GDM1 (cell line): ENCODE data around the gene MAFF.
"Not testable (repeated sequence)": the region's sequence is repeated elsewhere in the genome, so short reads cannot be mapped to it uniquely, and the experiment has no call there.

Source experiments
- DNase-seq: peaks from one replicate; lab custom pipeline; 2025; lab: John Stamatoyannopoulos, UW

Gene MAFF

DNA sequence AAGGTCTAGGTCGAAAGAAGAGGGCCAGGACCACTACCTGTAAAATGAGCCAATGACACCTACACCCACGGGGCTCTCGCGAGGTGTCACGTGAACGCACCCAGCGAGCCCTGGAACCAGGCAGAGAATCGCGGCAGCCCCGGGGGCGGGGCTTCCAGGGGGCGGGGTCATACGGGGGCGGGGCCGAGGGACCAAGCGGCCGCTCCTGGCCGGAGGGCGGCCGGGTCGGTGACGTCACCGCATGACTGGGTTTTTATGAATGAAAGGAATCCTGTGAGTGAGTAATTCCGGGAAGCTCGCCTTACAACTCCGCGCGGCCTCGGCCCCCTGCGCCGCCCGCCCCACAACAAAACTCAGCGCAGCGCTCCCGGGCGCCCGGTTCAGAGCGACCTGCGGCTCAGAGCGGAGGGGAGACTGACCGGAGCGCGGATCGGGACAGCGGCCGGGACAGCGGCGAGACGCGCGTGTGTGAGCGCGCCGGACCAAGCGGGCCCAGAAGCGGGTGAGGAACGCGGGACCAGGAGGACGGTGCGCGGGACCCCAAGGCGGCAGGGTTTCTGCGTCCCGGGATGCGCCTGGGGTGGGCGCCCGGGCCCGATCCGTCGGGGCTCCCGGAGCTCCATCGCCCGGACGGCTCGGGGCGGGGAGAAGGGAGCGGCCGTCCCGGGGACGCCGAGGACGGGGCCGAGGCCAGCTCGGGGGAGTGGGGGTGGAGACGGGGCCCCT is at the start of gene MAFF:
Gene MAFF, plus strand, starts transcription at position 284 of the 726 bp plus-strand sequence. CDS start 11,860 bp downstream, outside the sequence.
- DNase-seq = peak; percentile 75

DNA sequence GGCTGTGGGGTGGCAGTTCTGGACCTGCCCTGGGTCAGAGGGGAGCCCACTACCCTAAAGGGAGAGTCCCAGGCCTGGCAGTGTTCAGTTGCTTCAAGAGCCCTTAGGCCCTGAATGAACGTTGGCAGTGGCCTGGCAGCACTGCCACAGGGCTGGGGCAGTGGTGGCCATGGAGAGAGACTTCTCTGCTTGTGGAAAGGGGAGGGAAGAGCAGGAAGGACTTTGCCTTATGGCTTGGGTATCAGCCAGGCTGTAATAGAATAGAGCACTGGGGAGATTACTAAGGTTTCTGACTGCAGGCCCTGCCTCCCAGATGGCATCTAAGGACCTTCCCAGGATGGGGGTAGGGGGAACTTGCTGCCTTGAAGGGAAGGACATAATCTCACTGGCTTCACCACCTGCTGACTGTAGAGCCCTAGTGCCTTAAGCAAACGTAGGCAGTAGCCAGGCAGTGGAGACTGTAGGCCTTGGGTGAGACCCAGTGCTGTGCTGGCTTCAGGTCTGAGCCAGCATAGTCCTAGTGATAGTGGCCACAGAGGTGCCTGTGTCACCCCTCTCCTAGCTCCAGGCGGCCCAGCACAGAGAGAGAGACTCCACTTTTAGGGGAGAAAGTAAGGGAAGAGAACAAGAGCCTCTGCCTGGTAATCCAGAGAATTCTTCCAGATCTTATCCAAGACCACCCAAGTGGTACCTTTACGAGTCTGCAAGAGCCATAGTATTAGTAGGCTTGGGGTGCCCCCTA is 47.8 kb upstream of the MAFF start:
- DNase-seq = no peak

DNA sequence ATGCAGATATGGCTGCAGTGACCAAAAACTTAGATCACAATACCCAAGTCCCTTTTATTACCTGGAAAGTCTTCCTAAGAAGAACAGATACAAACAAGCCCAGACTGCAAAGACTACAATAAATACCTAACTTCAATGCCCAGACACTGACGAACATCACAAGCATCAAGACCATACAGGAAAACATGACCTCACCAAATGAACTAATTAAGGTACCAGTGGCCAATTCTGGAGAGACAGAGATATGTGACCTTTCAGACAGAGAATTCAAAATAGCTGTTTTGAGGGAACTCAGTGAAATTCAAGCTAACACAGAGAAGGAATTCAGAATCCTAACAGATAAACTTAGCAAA is 47.3 kb upstream of the MAFF start:
- not testable (repeated sequence) for DNase-seq

DNA sequence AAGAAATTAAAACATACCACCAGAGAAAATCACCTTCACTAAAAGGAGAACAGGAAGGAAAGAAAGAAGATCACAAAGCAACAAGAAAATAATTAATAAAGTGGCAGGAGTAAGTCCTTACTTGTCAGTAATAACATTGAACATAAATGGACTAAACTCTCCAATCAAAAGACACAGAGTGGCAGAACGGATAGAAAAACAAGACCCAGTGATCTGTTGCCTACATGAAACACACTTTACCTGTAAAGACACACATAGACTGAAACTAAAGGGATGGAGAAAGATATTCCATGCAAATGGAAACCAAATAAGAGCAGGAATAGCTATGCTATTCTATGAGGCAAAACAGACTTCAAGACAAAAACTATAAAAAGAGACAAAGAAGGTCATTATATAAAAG is 46.1 kb upstream of the MAFF start:
- no peak for DNase-seq

DNA sequence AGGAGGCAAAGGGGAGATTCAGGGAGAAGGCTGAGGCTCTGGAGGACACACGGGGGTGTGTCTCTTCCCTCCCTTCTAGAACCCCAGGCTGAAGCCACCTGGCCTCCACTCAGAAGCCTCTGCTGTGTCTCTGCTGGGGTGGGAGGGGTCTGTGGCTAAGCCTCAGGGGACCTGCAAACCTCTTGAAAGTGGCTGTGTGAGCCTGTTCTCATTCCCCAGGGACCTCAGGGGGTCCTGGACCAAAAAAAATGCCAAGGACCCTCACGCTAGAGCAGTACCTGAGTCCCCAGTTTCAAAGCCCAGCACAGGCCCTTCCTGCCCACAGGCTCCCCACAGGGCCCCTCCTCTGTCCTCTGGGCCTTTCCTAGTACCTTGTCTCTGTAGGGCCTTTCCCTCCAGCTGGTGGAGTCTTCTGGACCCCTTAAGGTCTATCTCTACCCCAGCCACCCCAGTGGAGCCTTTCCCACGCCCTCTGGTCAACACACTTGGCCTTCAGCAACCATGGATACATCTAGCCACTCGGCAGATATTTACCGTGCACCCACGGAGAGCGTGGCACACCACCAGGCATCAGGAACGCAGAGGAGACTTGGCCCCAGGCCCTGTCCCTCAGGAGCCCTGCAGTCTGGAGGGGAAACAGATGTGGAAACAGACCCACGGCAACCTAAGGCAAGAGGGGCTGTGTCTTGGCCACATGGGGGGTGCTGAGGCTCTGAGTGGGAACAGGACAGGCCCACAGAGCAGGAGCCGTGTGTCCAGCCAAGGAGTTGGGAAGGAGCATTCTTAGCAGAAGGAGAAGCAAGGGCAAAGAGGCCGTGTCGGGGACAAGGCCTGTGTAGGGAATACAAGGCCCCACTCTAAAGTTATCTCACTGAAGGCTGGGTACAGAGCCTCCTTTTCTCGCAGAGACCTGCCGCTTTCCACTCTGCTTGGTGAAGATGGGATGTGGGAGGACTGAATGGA is 38.6 kb upstream of the MAFF start:
- no peak for DNase-seq

DNA sequence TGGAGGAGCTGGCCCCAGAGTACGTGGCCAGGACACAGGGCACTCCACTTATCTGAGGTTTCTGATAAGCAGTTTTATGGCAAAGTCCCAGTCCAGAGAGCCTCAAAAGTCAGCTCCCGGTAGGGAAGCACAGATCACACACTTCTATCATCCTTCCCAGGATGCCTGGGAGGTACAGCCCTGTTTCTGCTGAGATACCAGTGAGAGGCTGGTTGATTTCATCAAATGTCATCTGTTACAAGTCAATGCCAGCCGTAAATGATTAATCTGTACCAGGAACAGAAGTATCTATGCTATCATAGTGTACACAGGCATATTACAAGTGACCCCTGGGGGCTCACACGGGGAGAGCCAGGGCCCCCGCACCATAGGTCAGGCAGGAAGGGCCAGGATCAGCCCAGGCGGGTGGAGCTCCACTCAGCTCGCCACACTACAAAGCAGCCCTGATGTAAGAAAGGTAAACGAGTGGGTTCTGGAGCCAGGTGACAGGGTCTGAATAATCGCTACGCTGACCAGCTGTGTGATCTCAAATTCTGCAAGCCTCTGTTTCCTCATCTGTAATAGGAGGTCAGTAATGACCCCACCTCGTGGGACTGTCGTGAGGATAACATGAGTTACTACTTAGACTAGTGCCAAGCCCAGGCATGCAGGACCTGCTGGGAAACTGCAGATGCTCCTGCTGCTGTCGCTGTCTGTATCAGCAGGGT is 37.8 kb upstream of the MAFF start:
- no peak for DNase-seq

DNA sequence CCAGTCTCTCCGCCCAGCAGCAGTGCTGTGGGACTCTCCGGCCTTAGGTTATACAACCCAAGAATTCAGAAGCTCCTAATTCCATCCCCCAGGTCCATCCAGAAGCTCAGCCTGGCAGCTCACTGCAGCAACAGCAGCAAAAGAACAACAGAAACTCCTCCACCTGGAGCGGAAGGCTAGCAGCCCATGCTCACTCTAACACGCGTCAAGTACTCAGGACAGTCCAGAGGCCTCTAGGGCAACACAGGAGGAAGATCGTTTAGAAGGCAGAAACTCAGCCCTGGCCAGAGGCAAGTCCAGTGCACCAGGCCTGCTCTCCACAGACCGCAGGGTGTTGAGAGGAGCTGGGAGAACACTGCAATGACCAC is 37.3 kb upstream of the MAFF start:
- no peak for DNase-seq

DNA sequence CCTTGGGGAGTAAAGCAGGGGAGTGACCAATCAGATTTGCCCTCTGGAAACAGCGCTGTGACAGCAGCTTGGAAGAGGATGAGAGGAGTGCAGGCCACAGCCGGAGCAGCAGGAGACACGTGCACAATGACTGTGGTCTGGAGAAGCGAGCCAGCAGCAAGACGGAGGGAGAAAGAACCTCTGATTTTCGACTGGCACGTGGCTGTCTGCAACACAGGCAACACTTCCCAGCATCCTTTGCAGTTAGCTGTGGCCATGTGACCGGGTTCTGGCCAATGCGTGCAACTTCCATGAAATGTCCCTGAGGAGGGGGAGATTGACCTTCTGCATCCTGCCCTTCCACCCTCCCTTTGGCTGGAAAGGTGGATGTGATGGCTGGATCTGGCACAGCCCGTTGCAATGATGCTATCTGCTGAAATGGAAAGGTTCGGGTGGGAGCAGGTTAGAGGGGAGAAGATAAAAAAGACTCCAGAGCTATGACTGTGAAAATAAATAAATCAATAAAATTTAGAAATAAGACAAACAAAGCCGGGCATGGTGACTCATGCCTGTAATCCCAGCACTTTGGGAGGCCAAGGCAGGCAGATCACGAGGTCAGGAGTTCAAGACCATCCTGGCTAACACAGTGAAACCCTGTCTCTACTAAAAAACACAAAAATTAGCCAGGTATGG is 35.7 kb upstream of the MAFF start:
- no peak for DNase-seq

DNA sequence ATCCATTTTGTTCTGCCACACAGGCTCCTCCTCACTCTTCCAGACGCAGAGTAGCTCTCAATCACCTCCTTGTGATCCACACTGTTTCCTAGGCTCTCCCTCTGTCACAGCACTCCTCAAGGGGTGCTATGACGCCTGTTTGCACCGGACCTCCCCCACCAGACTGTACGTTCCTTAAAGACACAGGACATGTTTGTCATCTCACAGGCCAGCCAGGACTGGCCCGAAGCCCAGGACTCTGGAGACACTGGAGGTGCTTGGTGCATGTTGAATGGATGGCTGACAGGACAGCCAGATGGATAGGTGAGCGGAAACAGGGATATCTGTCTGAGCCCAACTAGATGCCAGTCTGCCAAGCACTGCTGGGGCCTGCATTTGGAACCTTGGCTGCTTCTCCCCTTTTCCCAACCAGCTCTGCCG is 33.8 kb upstream of the MAFF start:
- DNase-seq = no peak

DNA sequence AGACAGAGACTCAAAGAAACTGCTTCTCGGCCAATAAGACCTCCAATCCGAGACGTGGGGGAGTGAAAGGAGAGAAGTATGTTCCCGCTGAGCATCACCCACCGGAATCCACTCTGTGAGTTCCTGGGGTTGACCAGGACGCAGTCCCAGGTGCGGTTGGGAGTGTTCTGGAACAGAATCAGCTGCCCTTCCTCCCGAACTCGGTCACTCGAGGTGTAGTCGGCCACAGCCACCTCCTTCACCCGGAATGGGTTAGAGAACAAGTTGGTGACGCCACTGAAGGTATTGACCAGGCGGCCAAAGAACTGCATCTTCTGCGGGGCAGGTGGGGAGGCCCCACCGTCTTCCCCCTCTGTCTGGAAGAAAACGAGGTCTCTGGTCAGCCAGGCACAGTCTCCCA is 32.7 kb upstream of the MAFF start:
- no peak for DNase-seq

DNA sequence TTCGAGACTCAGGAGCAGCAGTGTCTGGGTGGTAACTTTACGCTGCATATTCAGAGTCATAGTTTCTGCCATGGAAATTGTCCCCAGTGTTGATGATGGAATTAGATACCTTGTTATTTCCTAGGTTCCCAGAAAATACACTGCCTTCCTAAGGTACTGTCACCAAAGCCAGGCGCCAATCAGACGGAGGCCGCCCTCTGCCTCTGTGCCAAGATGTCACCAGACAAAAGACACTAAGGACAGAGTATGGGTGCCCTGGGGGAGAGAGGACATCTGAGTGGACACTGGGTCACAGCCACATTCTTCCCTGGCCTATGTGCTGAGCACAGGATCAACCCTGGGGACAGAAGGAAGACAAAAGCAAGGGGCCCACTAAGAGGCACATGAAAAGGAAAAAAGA is 31.3 kb upstream of the MAFF start:
- no peak for DNase-seq

DNA sequence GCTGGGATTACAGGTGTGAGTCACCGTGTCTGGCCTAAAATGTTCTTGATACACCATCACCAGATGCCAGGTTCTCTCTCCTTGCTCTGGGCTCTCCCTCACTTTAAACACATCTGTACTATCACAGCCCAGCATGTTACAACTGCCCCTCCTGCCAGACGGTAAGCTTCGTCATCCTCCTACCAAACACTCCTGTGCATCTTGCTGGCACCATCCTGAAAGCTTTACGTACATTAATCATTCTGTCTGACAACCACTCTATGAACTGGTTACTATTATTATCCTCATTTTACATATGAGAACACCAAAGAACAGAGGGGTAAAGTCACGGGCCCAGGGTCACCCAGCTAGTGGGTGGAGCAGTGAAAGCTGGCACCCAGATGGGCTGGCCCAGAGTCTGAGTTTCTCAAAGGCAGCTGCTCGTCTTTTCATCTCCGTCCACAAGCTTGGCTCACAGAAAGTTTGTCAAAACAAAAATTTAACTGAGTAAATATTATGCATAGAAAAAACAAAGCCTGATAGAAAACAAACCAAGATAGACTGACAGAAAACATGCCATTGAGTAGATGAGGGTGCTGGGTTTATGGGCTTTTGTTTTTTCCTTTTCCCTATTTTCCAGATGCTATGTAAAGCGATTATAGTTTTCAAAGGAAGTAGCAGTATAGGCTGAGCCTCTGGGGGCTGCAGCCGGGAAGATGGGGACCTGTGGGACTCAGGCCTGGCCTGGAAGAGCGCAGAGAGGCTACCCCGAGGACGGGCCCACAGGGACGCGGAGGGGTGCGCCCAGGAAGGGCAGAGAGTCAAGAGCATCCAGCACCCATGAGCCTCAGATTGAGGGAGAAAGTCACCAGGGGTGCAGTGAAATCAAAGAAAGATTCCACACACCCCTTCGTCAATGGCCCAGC is 29.6 kb upstream of the MAFF start:
- no peak for DNase-seq

DNA sequence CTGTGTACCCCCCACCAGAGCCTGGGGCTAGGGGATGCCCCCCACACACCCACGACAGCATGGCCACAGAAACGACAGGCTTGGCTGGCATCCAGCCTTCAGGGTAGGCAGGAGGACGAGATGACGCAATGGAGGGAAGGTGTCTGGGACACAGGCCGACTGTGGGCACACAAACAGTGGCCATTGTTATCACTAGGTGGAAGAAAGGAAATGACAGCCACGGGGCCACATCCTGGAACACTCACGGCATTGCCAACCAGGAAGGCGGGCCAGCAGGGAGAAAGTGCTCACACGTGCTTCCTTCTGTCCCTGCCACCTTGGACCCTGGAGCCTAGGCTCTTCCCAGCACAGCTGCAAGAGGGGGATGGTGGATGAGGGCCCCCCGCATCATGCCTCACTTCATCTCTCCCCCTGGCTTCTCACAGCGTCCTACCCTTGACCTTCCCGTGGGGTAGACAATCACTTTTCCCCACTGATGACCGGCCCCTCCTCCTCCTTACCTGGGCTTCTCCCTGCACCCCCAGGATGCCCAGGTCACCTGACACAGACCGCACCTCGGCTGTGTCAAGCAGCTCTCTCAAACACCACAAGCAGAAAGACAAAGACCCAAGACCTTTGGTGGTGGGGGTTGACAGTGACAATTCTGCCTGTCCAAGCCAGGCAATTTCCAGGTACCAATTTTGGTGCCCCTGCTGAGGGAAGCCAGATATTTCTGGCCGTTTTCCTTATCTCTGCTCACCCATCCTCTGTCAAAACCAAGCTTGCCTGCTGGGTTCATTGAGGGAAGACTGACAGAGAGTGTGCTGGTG is 28.8 kb upstream of the MAFF start:
- peak; percentile 29 for DNase-seq

DNA sequence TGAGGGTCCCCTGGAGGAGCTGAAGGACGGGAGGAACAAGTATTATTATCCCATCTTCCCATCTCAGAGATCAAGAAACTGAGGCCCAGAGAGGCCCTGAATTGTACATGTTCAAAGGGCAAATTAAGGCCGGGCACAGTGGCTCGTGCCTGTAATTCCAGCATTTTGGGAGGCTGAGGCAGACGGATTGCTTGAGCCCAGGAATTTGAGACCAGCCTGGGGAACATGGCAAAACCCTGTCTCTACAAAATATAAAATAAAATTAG is 28.2 kb upstream of the MAFF start:
- no peak for DNase-seq

DNA sequence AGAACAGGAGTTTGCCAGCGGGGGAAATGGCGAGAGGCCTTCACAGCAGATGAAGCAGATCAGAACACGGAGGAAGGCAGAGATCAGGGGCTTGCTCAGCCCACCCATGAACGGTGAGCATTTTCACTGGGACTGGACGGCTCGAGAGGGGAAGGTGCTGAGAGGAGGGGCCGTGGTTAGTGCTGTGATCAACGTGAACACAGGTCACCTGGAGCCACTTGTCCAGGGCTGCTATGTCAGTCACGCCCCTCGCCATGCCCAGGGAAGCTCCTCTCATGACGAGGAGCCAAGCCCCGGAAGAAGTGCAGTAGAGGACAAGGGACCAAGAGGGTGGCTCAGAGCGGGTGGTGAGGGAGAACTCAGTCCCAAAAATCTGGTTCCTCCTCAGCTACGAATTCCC is 27.2 kb upstream of the MAFF start:
- no peak for DNase-seq

DNA sequence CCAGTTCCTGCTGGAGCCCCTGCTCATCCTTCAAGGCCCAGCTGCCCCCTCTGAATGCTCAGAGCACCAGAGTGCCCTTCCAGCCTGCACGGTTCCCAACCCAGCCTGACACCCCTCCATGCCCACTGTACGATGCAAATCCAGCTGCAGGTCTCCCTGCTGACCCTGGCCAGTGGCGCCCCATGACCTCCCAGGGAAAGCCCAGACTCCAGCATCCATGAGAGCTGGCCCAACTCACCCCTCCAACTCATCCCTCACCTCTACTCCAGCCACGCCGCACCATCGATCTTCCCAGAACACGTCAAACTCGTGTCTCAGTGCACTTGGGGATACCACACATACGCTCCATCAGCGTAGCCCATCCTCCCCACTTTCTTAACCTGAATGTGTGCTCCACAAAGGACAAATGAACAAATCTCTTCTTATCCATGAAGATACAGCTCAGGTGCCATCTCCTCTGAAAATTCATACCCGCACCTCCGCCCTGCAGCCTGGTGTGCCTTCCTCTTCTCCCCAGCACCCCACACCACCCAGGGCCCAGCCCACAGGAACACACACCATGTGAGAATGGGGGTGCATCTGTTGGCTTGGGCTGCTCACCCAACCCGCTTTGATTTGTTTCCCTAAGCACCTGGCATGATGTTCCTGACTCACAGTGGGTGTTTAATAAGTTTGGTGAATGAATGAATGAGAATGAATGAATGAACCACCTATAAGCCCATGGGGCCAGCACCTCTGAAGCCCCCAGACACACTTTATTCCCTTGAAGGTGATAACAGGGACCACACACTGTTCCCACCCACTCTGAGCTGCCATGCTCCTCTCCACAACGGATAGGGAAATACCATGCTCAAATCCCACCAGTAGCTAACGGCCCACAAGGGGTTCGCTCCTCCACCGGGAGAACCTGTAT is 26.3 kb upstream of the MAFF start:
- DNase-seq = no peak

DNA sequence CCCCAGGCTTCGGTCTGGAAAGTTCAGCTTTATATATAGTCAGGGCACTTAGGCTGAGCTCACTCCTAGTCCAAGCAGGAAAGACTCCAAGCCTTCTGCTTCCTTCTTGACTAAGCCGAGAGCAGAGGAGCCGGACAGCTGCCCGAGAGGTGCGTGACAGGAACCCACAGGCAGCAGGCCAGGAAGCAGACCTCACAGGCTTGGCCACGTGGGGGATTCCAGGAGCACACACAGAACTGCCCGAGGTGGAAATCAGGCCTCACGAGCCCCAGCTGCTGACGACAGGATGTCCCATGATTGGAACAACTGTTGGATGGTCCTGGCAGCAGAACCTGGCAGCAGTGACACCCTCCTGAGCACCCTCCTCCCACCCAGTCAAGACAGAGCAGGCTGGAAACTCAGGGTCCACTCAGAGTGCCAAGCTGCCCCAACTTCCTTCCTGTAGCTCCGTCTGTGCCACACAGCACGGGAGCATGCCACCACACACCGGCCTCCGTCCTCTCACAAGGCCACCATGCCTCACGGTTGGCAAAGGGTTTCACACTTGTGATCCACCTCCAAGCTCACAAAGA is 25.5 kb upstream of the MAFF start:
- peak; percentile 43 for DNase-seq

DNA sequence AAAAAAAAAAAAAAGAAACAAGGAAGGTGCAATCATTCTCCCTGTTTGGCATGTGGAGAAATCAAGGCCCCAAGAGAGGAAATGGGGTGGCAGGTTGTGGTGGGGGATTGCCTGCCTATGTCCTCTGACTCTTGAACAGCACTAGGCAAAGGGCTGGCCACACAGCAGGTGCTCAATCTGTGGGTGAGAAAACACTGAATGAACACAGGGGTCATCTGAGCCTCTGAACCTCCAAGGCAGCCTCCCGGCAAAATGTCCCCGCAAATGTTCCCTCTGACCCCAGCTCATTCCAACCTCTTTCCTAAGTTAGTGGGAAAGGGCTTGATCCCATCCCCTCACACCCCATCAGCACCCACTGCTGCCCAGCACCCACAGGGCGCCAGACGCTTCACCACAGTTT is 24.8 kb upstream of the MAFF start:
- DNase-seq = no peak
